Measurements from ENCODE around the gene MBTPS2.

Gene MBTPS2

GRCh38 chrX:21934414-21934813 lies 95.0 kb downstream of the MBTPS2 start:
- DNase-seq (ENCODE audit: low read depth) = no peak
